Activated CD4-positive, alpha-beta memory T cell treated with anti-CD3 and anti-CD28 coated beads for 36 hours (primary cell): Measurements from ENCODE around the gene TNK1. TPM values are rescaled to one million over a fixed set of nuclear protein-coding genes. Genes with fewer than 3 reads are reported as not detected.

ENCODE experiments used
- CTCF ChIA-PET: fragments of 350-600 bp; sonication (Branson Sonifier 250); formaldehyde crosslinking; loops from one replicate; lab custom pipeline; 2021; ENCODE audit warnings: antibody characterized with exemption, inconsistent platforms; lab: Charles Lee
- POLR2A ChIA-PET: fragments of 350-600 bp; sonication (Branson Sonifier 250); formaldehyde crosslinking; loops from one replicate; lab custom pipeline; 2021; ENCODE audit warnings: antibody characterized with exemption; lab: Charles Lee
- DNase-seq: peaks from one replicate; pipeline ENCODE4 v3.0.0-alpha.2; 2020
- H3K27ac Mint-ChIP-seq: one replicate; pipeline ENCODE4 v1.8.0; 2021; ENCODE audit warnings: mixed read lengths
- H3K27me3 Mint-ChIP-seq: one replicate; pipeline ENCODE4 v1.8.0; 2021; ENCODE audit warnings: mixed read lengths
- H3K36me3 Mint-ChIP-seq: one replicate; pipeline ENCODE4 v1.8.0; 2021; ENCODE audit warnings: mixed read lengths
- H3K4me1 Mint-ChIP-seq: one replicate; pipeline ENCODE4 v1.8.0; 2021; ENCODE audit warnings: low read depth, mixed read lengths
- H3K4me3 Mint-ChIP-seq: one replicate; pipeline ENCODE4 v1.8.0; 2021; ENCODE audit warnings: mild to moderate bottlenecking, mixed read lengths
- H3K9me3 Mint-ChIP-seq: one replicate; pipeline ENCODE4 v1.8.0; 2021; ENCODE audit warnings: mixed read lengths
- intact Hi-C: fragments of 100-400 bp; cut with micrococcal nuclease; formaldehyde crosslinking; loops from one replicate; pipeline ENCODE4 v1.15.1; 2023
- total RNA-seq, 2 experiments: library from RNA; stranded (reverse); gene quantifications; one replicate each; pipeline ENCODE4 v1.2.3, GENCODE V29; 2021

TNK1 gene
- total RNA-seq, 2 experiments from 2014 or later, result 3.7 to 4.4 TPM

GRCh38 chr17:7438656-7439460 is 58.0 kb downstream of the TNK1 start:
- no peak for DNase-seq
- Mint-ChIP-seq H3K4me3 (peak overlapping the region; percentile 66), H3K4me1 (peaks cover 43% of the 10 kb centered on the region), H3K27me3 (peaks cover 38% of the 10 kb centered on the region), H3K27ac (no peak overlapping the region), H3K36me3 (peaks cover 6% of the 10 kb centered on the region), H3K9me3 (no peaks in the 10 kb centered on the region)
- ChIA-PET POLR2A (interaction anchor here (0.9 kb wide), 1 partner anchor 83 kb away, joined by 4 read pairs; no protein-coding TSS in a partner anchor), CTCF (interaction anchor here (1.7 to 5.0 kb wide), 5 partner anchors 16 to 123 kb away, joined by 7 to 71 read pairs (median 54); partner anchors contain the start of genes SENP3, TMEM95 and ZBTB4)
- intact Hi-C loops, result loop anchor here (5.0 to 10.0 kb wide), 3 partner anchors 107 to 686 kb away; partner anchors contain the start of genes CTDNEP1, ELP5 and HES7

Other genes with a start within 250 kb of the TNK1 start
- 1 to 10 TPM in 1 of 2 experiments, under 1 TPM in 1; 0.76 to 1.2 TPM for gene ASGR1, start 201.7 kb upstream of the TNK1 start, total RNA-seq
- gene DLG4, start 161.3 kb upstream of the TNK1 start, total RNA-seq, result 1 to 10 TPM; 7.9 to 8.4 TPM
- 100 to 1,000 TPM; 332 to 340 TPM for gene ACADVL, start 161.2 kb upstream of the TNK1 start, total RNA-seq
- gene DVL2, start 146.6 kb upstream of the TNK1 start, total RNA-seq, result 10 to 100 TPM; 44.7 to 48.2 TPM
- gene PHF23, start 141.6 kb upstream of the TNK1 start, total RNA-seq, result 10 to 100 TPM; 24.0 to 28.7 TPM
- 100 to 1,000 TPM; 188 to 199 TPM for gene GABARAP, start 138.6 kb upstream of the TNK1 start, total RNA-seq
- 100 to 1,000 TPM; 155 to 164 TPM for gene CTDNEP1, start 129.4 kb upstream of the TNK1 start, total RNA-seq
- gene ELP5, start 128.9 kb upstream of the TNK1 start, total RNA-seq, result 10 to 100 TPM; 49.6 to 52.4 TPM
- gene CLDN7, start 118.6 kb upstream of the TNK1 start, total RNA-seq, result 1 to 10 TPM; 1.5 to 1.6 TPM
- under 1 TPM; 0.15 to 0.19 TPM for gene SLC2A4, start 99.4 kb upstream of the TNK1 start, total RNA-seq
- under 1 TPM; 0.70 to 0.83 TPM for gene YBX2, start 86.5 kb upstream of the TNK1 start, total RNA-seq
- 100 to 1,000 TPM; 774 to 776 TPM for gene EIF5A, start 73.5 kb upstream of the TNK1 start, total RNA-seq
- 10 to 100 TPM; 34.9 to 38.7 TPM for gene GPS2, start 65.7 kb upstream of the TNK1 start, total RNA-seq
- gene NEURL4, start 51.8 kb upstream of the TNK1 start, total RNA-seq, result 10 to 100 TPM; 26.9 to 29.3 TPM
- gene ACAP1, start 44.6 kb upstream of the TNK1 start, total RNA-seq, result 100 to 1,000 TPM; 391 to 405 TPM
- gene KCTD11, start 28.9 kb upstream of the TNK1 start, total RNA-seq, result 1 to 10 TPM; 2.6 to 2.8 TPM
- gene TMEM95, start 25.9 kb upstream of the TNK1 start, total RNA-seq, result not detected
- gene PLSCR3, start 13.4 kb downstream of the TNK1 start, total RNA-seq, result 10 to 100 TPM; 78.2 to 87.0 TPM
- 10 to 100 TPM; 87.0 to 88.5 TPM for gene TMEM256, start 23.0 kb downstream of the TNK1 start, total RNA-seq
- 1 to 10 TPM; 9.0 to 9.9 TPM for gene NLGN2, start 26.8 kb downstream of the TNK1 start, total RNA-seq
- not detected for gene SPEM1, start 39.2 kb downstream of the TNK1 start, total RNA-seq
- not detected for gene SPEM2, start 44.5 kb downstream of the TNK1 start, total RNA-seq
- not detected for gene SPEM3, start 47.8 kb downstream of the TNK1 start, total RNA-seq
- 10 to 100 TPM; 11.4 to 11.6 TPM for gene TMEM102, start 54.3 kb downstream of the TNK1 start, total RNA-seq
- 1 to 10 TPM; 1.0 to 2.1 TPM for gene FGF11, start 58.4 kb downstream of the TNK1 start, total RNA-seq
- gene CHRNB1, start 64.0 kb downstream of the TNK1 start, total RNA-seq, result 1 to 10 TPM; 7.7 to 8.5 TPM
- gene ZBTB4, start 98.5 kb downstream of the TNK1 start, total RNA-seq, result 10 to 100 TPM; 16.5 to 16.7 TPM
- gene SLC35G6, start 100.4 kb downstream of the TNK1 start, total RNA-seq, result not detected
- 100 to 1,000 TPM; 180 to 187 TPM for gene POLR2A, start 103.3 kb downstream of the TNK1 start, total RNA-seq
- 10 to 100 TPM; 19.7 to 22.4 TPM for gene TNFSF12, start 168.0 kb downstream of the TNK1 start, total RNA-seq
- gene TNFSF13, start 177.7 kb downstream of the TNK1 start, total RNA-seq, result under 1 TPM; 0.71 to 0.94 TPM
- 10 to 100 TPM; 50.8 to 53.2 TPM for gene SENP3, start 180.8 kb downstream of the TNK1 start, total RNA-seq
- gene CD68, start 198.5 kb downstream of the TNK1 start, total RNA-seq, result 10 to 100 TPM; 31.5 to 34.1 TPM
- 10 to 100 TPM; 52.6 to 52.9 TPM for gene MPDU1, start 202.8 kb downstream of the TNK1 start, total RNA-seq
- under 1 TPM in 1 of 2 experiments, not detected in 1; 0.29 TPM for gene SOX15, start 209.0 kb downstream of the TNK1 start, total RNA-seq
- gene FXR2, start 233.8 kb downstream of the TNK1 start, total RNA-seq, result 10 to 100 TPM; 37.5 to 40.1 TPM
- 10 to 100 TPM; 27.4 to 28.2 TPM for gene SAT2, start 246.7 kb downstream of the TNK1 start, total RNA-seq
- gene SHBG, start 249.0 kb downstream of the TNK1 start, total RNA-seq, result not detected